NOMO-1 treated with dmso at 0.1 percent for 144 hours (cell line): ENCODE results near the gene SKP1.

Experiments used
- DNase-seq: peaks from one replicate; lab custom pipeline; 2025; ENCODE audit not compliant: unreplicated experiment; lab: John Stamatoyannopoulos, UW

Gene SKP1

DNA sequence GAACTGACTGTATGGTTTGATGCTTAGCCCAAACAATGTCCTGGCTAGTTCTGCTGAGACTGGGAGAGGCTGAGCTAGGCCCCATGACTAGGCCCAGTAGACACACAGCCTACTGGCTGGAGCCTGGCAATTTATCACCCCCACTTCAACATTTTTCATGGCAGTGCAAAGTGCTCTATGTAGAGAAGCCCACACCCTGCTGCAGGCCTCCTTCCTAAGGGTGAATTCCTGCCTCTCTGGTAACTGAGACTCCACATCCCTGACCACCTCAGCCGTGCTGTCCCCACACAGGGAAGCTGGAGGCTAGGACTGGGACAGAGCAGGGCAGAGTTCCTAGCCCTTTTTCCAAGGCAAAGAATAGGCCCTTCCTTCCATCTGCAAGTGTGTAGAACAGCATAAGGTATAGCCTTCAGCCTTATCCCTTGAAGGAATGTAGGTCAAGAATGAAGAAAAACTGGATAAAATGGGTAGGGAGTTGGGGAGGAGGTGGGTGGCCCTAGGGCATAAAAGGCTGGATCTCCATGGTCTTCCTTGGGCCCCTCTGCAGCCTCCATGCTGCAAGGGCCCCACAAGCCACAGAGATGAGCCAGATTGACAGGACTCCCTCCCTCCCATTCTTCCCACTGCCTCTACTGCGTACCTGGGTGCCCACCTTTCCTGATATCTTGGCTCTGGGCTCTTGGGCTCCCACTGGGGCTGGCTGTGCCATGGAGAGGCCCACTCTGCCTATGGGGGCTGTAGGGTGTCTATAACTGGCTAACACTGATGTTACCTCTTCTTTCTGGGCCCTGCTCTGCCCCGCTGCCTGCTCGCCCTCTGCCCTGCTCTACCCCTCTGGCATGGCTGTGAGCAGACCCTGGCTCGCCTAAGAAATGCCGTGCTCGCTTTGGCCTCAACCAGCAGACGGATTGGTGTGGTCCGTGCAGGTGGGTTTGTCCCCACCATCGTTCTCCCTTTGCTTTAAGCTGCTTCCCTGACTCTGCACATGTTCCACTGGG lies 32.5 kb downstream of the SKP1 start:
- no peak for DNase-seq

GRCh38 chr5:134143431-134143830 lies 33.3 kb downstream of the SKP1 start:
- DNase-seq: no peak

- no peak for DNase-seq
Measured at GRCh38 chr5:134142806-134143205, 33.9 kb downstream of the SKP1 start.

DNA sequence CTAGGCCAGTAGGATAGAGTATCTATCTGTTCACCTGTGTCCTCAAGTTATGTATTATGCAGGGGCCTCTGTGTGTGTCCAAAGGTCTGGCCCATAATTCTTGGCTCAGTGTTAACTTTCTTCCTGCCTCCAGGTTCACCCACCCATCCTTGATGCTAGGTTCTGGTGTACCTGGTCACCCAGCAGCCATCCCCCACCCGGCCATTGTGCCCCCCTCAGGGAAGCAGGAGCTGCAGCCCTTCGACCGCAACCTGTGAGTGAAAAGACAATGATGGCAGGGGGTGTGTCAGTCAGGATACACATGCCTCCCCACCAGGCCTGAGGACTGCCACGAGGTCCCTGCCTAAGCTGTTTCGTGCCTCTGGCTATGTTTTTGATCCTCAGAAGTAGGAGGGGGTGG lies 34.7 kb downstream of the SKP1 start:
- DNase-seq: no peak

DNA sequence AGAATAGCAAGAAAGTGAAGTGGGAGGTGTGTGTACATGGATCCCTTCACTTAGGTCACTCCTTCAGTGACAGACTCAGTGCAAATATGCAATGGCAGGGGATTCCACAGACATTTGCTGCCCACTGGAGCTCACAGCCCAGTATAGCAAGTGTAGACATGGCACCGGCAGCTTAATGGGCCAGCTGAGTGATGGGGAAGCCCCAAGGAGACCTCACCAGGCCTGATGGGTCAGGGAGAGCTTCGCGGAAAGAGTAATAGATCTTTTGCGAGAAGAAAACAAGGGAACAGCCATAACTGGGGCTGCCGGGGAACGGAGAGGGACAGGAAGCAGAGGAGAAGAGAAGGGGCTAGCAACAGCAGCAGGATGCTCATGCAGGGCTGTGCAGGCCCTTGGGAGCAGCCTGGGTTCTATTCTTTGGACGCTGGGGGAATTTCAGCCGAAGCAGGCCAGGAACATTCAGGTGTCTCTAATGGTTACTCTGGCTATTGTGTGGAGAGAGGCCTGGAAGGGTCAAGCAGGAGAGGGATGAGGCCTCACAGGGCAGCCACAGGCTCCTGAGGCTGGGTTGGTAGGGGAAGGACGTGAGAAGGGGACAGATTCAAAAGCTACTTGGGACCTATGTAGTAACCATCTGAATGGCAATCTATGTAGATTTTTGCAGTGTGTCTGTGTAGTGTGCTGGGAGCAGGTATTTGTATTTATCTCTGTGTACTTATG lies 35.3 kb downstream of the SKP1 start:
- DNase-seq: no peak

DNA sequence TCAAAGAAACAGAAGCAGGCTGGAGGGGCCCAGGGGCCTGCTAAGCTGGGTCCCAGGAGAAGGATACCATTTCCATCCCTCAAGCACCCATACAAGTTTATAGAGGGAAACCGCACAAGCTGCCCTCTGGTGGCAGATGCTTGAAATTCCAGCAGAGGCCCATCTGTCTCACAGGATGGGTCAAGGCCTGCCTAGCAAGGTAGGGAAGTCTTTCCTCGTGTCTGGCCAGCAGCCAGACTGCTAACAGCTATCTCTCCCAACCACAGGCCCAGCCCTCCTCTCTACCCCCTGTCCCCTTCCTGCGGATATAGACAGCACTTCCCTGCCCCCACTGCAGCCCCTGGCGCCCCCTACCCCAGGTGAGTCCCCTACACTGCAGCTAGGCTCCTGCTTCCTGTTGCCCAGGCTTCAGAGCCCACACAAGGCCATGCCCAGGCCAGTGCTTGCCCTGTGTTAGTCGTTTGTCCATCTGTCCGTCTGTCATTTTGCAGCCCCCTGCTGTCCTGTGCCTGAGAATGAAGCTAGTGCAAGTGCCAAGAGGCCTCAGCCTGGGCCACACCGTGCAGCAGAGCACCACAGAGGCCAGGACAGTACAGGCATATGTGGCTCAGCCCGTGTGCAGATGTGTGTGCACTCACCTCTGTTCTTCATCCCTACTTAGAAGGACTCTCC lies 36.1 kb downstream of the SKP1 start:
- peak; percentile 16 for DNase-seq

- no peak for DNase-seq
Measured at GRCh38 chr5:134139891-134140469, 36.8 kb downstream of the SKP1 start.

DNA sequence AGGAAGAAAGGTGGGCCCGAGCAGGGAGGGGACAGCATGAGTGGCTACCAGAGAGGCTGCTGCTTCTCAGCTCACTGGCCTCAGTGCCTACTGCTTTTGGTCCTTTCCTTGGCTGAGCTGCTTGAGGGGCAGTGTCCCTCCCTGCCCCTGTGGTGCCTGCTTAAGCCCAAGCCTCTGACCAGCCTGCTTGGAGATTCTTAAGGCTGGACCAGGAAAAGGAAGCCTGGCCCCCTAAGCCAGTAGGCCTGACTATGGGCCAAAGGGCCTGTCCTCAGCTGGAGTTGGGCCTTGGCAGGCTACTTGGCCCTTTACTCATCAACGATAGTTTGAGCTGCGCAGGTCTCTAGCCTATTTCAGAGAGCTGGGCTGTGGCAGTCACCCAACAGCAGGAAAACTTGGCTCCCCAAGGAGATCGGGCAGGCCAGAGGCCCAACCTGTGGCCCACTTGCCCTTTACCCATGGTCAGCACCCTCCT lies 37.3 kb downstream of the SKP1 start:
- DNase-seq: no peak

DNA sequence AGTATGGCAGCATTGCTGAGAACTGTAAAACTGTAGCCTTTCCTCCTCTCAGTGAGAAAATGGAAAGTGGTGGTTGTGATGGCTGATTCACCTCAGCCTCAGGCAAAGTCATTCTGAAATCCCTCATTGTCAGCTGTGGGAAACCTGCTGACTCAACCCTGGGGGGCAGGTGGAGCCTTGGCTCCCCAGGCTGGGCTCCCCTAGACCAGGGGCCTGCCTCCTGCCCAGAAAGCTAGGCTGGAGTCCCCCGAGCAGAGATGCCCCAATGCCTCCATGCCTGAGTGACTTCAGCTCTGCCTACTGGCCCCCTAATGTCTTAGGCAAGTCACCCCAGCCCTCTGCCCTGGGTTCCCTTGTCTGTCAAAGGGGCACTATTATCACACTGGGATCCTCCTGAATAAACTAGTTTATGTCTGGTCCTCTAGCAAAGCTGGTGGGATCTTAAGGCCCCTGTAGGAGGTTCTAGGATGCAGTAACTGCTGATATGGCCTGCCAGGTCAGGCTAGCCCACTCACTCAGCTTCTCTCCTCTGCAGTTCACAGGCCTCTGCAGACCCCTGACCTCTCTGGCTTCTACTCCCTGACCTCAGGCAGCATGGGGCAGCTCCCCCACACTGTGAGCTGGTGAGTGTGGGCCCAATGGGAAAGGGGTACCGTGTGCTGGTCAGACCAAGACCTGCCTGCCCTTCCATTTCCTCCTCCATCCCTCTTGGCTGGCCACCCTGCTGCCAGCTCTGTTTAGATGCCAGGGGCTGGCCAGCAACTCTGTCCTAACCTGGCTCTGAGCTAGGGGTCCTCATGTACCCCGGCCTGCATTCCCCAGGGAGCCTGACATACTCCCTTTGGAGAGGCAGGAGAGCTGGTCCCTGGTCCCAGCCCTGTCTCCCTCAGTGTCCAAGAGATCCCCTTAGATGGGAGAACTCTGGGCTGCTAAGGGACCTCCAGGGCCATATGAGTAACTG lies 38.1 kb downstream of the SKP1 start:
- DNase-seq: no peak

- no peak for DNase-seq
Measured at GRCh38 chr5:134136771-134137170, 40.0 kb downstream of the SKP1 start.

- no peak for DNase-seq
Measured at GRCh38 chr5:134136221-134136631, 40.5 kb downstream of the SKP1 start.

GRCh38 chr5:134135091-134135655 lies 41.6 kb downstream of the SKP1 start:
- no peak for DNase-seq

- DNase-seq: no peak
Measured at GRCh38 chr5:134133995-134134541, 42.7 kb downstream of the SKP1 start.

- no peak for DNase-seq
Measured at GRCh38 chr5:134133188-134133994, 43.4 kb downstream of the SKP1 start.

GRCh38 chr5:134132372-134133187 lies 44.2 kb downstream of the SKP1 start:
- DNase-seq: no peak

- no peak for DNase-seq
Measured at GRCh38 chr5:134131578-134132350, 45.0 kb downstream of the SKP1 start.

- no peak for DNase-seq
Measured at GRCh38 chr5:134131165-134131564, 45.6 kb downstream of the SKP1 start.
